SIG-M5 treated with dmso at 0.1 percent for 504 hours (cell line): ENCODE measurements around the gene KCNK2.
A peak's percentile ranks its signal among the peaks of the same experiment; 100 is the strongest.

Experiments used
- DNase-seq: peaks from one replicate; lab custom pipeline; 2025; ENCODE audit not compliant: unreplicated experiment; lab: John Stamatoyannopoulos, UW

The KCNK2 gene

GRCh38 chr1:215082532-215083382 is at the start of gene KCNK2:
TSS of gene KCNK2 (plus strand) at chr1:215082737. CDS start at chr1:215083386, 649 bp downstream.
- DNase-seq = no peak

- no peak for DNase-seq
Observed at GRCh38 chr1:215032911-215033526, 49.5 kb upstream of the KCNK2 start.

- DNase-seq = no peak
Observed at GRCh38 chr1:215040190-215040589, 42.3 kb upstream of the KCNK2 start.

GRCh38 chr1:215043401-215043800 is 39.1 kb upstream of the KCNK2 start:
- no peak for DNase-seq

GRCh38 chr1:215044151-215044550 is 38.4 kb upstream of the KCNK2 start:
- DNase-seq = no peak

- DNase-seq = no peak
Observed at GRCh38 chr1:215045698-215046308, 36.7 kb upstream of the KCNK2 start.

GRCh38 chr1:215052256-215053015 is 30.1 kb upstream of the KCNK2 start:
- DNase-seq = no peak

- DNase-seq = no peak
Observed at GRCh38 chr1:215054266-215054665, 28.3 kb upstream of the KCNK2 start.

GRCh38 chr1:215055281-215055935 is 27.1 kb upstream of the KCNK2 start:
- DNase-seq = peak; percentile 70

GRCh38 chr1:215056584-215056983 is 26.0 kb upstream of the KCNK2 start:
- no peak for DNase-seq

GRCh38 chr1:215059947-215060346 is 22.6 kb upstream of the KCNK2 start:
- DNase-seq = no peak

GRCh38 chr1:215064327-215064726 is 18.2 kb upstream of the KCNK2 start:
- no peak for DNase-seq

- no peak for DNase-seq
Observed at GRCh38 chr1:215071078-215071477, 11.5 kb upstream of the KCNK2 start.

- peak; percentile 55 for DNase-seq
Observed at GRCh38 chr1:215076322-215076721, 6.2 kb upstream of the KCNK2 start.

- no peak for DNase-seq
Observed at GRCh38 chr1:215079456-215079855, 3.1 kb upstream of the KCNK2 start.

- DNase-seq = no peak
Observed at GRCh38 chr1:215081661-215082531, 641 bp upstream of the KCNK2 start.

GRCh38 chr1:215083383-215083961 is 935 bp downstream of the KCNK2 start:
- no peak for DNase-seq

- no peak for DNase-seq
Observed at GRCh38 chr1:215084621-215085020, 2.1 kb downstream of the KCNK2 start.

- DNase-seq = no peak
Observed at GRCh38 chr1:215087603-215088002, 5.1 kb downstream of the KCNK2 start.
